GM12878 (cell line): ENCODE measurements around the gene PAM16.

Source experiments
- CHD2 ChIP-seq: IDR thresholded peaks from 2 replicates; pipeline ENCODE4 v1.6.1; 2011; ENCODE audit warnings: low read depth, low read length, improper control_type of control experiment, borderline replicate concordance
- TF ChIP-seq, protein P1 (sequence below): fragments of 450-650 bp; IDR thresholded peaks from 2 replicates; pipeline ENCODE4 v1.6.1; 2017; ENCODE audit warnings: mild to moderate bottlenecking

GRCh38 chr16:4386451-4386805 lies 35.3 kb upstream of the PAM16 start:
- TF ChIP-seq, protein P1, sequence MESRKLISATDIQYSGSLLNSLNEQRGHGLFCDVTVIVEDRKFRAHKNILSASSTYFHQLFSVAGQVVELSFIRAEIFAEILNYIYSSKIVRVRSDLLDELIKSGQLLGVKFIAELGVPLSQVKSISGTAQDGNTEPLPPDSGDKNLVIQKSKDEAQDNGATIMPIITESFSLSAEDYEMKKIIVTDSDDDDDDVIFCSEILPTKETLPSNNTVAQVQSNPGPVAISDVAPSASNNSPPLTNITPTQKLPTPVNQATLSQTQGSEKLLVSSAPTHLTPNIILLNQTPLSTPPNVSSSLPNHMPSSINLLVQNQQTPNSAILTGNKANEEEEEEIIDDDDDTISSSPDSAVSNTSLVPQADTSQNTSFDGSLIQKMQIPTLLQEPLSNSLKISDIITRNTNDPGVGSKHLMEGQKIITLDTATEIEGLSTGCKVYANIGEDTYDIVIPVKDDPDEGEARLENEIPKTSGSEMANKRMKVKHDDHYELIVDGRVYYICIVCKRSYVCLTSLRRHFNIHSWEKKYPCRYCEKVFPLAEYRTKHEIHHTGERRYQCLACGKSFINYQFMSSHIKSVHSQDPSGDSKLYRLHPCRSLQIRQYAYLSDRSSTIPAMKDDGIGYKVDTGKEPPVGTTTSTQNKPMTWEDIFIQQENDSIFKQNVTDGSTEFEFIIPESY = no peak
- no peak for TF ChIP-seq CHD2
